Stimulated activated CD4-positive, alpha-beta T cell treated with anti-CD3 and anti-CD28 coated beads, Interleukin-2, amount 100 ng/mL, for 24 hours (primary cell): Measurements from ENCODE around the gene ZAP70.
"Not testable (repeated sequence)": the region's sequence is repeated elsewhere in the genome, so short reads cannot be mapped to it uniquely, and the experiment has no call there.

Experiments used
- DNase-seq, 2 donors: peaks; one replicate each; pipeline ENCODE4 v3.0.0-alpha.2; 2020

The ZAP70 gene

GRCh38 chr2:97699765-97700444 lies 13.5 kb upstream of the ZAP70 start:
- peak; percentile 68 to 74 for DNase-seq

GRCh38 chr2:97701186-97701585 lies 12.2 kb upstream of the ZAP70 start:
- no peak for DNase-seq

GRCh38 chr2:97701851-97702465 lies 11.4 kb upstream of the ZAP70 start:
- DNase-seq: no peak

GRCh38 chr2:97702731-97703470 lies 10.5 kb upstream of the ZAP70 start:
- DNase-seq: no peak

GRCh38 chr2:97703741-97704140 lies 9.6 kb upstream of the ZAP70 start:
- DNase-seq: no peak

- no peak for DNase-seq
Observed at GRCh38 chr2:97704989-97705388, 8.4 kb upstream of the ZAP70 start.

- no peak for DNase-seq
Observed at GRCh38 chr2:97706112-97706511, 7.3 kb upstream of the ZAP70 start.

GRCh38 chr2:97706708-97707345 lies 6.5 kb upstream of the ZAP70 start:
- DNase-seq: no peak

GRCh38 chr2:97707362-97708047 lies 5.9 kb upstream of the ZAP70 start:
- DNase-seq: no peak

- DNase-seq: no peak
Observed at GRCh38 chr2:97708048-97708380, 5.4 kb upstream of the ZAP70 start.

GRCh38 chr2:97708608-97709007 lies 4.8 kb upstream of the ZAP70 start:
- no peak for DNase-seq

- no peak for DNase-seq
Observed at GRCh38 chr2:97711394-97711711, 2.0 kb upstream of the ZAP70 start.

- DNase-seq: not testable (repeated sequence)
Observed at GRCh38 chr2:97712175-97712574, 1.2 kb upstream of the ZAP70 start.

- peak; percentile 56 to 59 for DNase-seq
Observed at GRCh38 chr2:97712693-97713295, 582 bp upstream of the ZAP70 start.

- peak in 1 of 2 donors; percentile 40 for DNase-seq
Observed at GRCh38 chr2:97714084-97714949, 941 bp downstream of the ZAP70 start.

- DNase-seq: no peak
Observed at GRCh38 chr2:97714950-97715652, 1.7 kb downstream of the ZAP70 start.

- no peak for DNase-seq
Observed at GRCh38 chr2:97715951-97716694, 2.7 kb downstream of the ZAP70 start.

- DNase-seq: no peak
Observed at GRCh38 chr2:97716695-97717612, 3.6 kb downstream of the ZAP70 start.

- DNase-seq: no peak
Observed at GRCh38 chr2:97717613-97717995, 4.2 kb downstream of the ZAP70 start.
